A549 (cell line): ENCODE data around the gene KRTAP10-10. TPM values are rescaled to one million over a fixed set of nuclear protein-coding genes. Genes with fewer than 3 reads are reported as not detected.

ENCODE experiments used
- ATAC-seq, 2 experiments: fragments of 200-7000 bp in 1 of 2; fragments of >200 bp in 1 of 2; cut with Nextera tagmentation in 1 of 2; cut with Tn5 transposase in 1 of 2; 3 replicates each; pipeline versions ENCODE4 v1.8.0 to v1.9.1; 2018 to 2020; ENCODE audit warnings: mild to moderate bottlenecking in 1 of 2, moderate library complexity in 1 of 2
- CTCF ChIA-PET: fragments of 300-600 bp; sonication (Branson Sonifier 250); formaldehyde crosslinking; extraction: SDS; loops from one replicate; lab custom pipeline; 2021; ENCODE audit warnings: antibody characterized with exemption, inconsistent platforms; lab: Yijun Ruan, JAX
- POLR2A ChIA-PET: fragments of 350-600 bp; formaldehyde crosslinking; extraction: SDS; loops from one replicate; lab custom pipeline; 2021; ENCODE audit warnings: antibody characterized with exemption, inconsistent platforms; lab: Yijun Ruan, JAX
- DNase-seq, 2 experiments: peaks; one replicate each; pipeline versions ENCODE4 v3.0.0 to v3.0.0-alpha.2; 2011 to 2016; ENCODE audit warnings: low read depth in 1 of 2, low spot score in 1 of 2
- FAIRE-seq: peaks from 2 replicates; lab custom pipeline; 2011; peaks lifted over from hg19 to GRCh38; lab: Jason Lieb, UNC
- H3K27ac ChIP-seq, 2 experiments: fragments of >200 bp; sonication (Bioruptor Twin); formaldehyde crosslinking; 3 replicates each; pipeline ENCODE4 v1.5.1; 2016 to 2017
- H3K4me1 ChIP-seq: fragments of >200 bp; sonication (Bioruptor Twin); formaldehyde crosslinking; 3 replicates; pipeline ENCODE4 v1.6.1; 2016
- H3K4me2 ChIP-seq: fragments of >200 bp; sonication (Bioruptor Twin); formaldehyde crosslinking; 3 replicates; pipeline ENCODE4 v1.6.1; 2016
- H3K4me3 ChIP-seq: fragments of >200 bp; sonication (Bioruptor Twin); formaldehyde crosslinking; 3 replicates; pipeline ENCODE4 v1.5.1; 2016
- H3K9me3 ChIP-seq: fragments of >200 bp; sonication (Bioruptor Twin); formaldehyde crosslinking; 3 replicates; pipeline ENCODE4 v1.6.1; 2016
- CBX2 ChIP-seq: fragments of 200-600 bp; sonication (generic); IDR thresholded peaks from 2 replicates; pipeline ENCODE4 v1.6.1; 2016; ENCODE audit warnings: low read depth, mild to moderate bottlenecking, borderline replicate concordance
- E2F6 ChIP-seq: IDR thresholded peaks from 2 replicates; pipeline ENCODE4 v1.6.1; 2012; ENCODE audit warnings: low read depth, borderline replicate concordance
- EHF ChIP-seq: fragments of 250-450 bp; sonication (Bioruptor Pico); IDR thresholded peaks from 2 replicates; pipeline ENCODE4 v1.5.0; 2020; ENCODE audit warnings: mild to moderate bottlenecking
- ELK1 ChIP-seq: fragments of 150-350 bp; IDR thresholded peaks from 2 replicates; pipeline ENCODE4 v1.6.1; 2014; ENCODE audit warnings: low read depth, mild to moderate bottlenecking, low read length
- FOSB ChIP-seq: fragments of 250-450 bp; sonication (Bioruptor Pico); IDR thresholded peaks from 2 replicates; pipeline ENCODE4 v1.5.0; 2020; ENCODE audit warnings: mild to moderate bottlenecking, moderate library complexity
- FOSL2 ChIP-seq, 2 experiments: fragments of 450-650 bp in 1 of 2; fragments of >200 bp in 1 of 2; sonication (Bioruptor Twin) in 1 of 2; formaldehyde crosslinking; IDR thresholded peaks; 2 replicates each; pipeline versions ENCODE4 v1.5.0 to v1.6.1; 2016 to 2020; ENCODE audit warnings: mild to moderate bottlenecking in 1 of 2, moderate library complexity in 1 of 2
- HMGXB4 ChIP-seq: fragments of 250-450 bp; sonication (Bioruptor Pico); IDR thresholded peaks from 2 replicates; pipeline ENCODE4 v1.5.0; 2021; ENCODE audit warnings: mild to moderate bottlenecking, moderate library complexity, borderline replicate concordance
- HOXA7 ChIP-seq: fragments of 250-450 bp; sonication (Bioruptor Pico); IDR thresholded peaks from 2 replicates; pipeline ENCODE4 v1.5.0; 2020; ENCODE audit warnings: mild to moderate bottlenecking, moderate library complexity
- HOXB13 ChIP-seq: fragments of 250-450 bp; sonication (Bioruptor Pico); IDR thresholded peaks from 2 replicates; pipeline ENCODE4 v1.5.0; 2020; ENCODE audit warnings: low read depth, mild to moderate bottlenecking, moderate library complexity
- KDM5A ChIP-seq: fragments of 200-600 bp; sonication (generic); IDR thresholded peaks from 2 replicates; pipeline ENCODE4 v1.6.1; 2016; ENCODE audit warnings: antibody characterized with exemption, mild to moderate bottlenecking
- MYC ChIP-seq: IDR thresholded peaks from 2 replicates; pipeline ENCODE4 v1.6.1; 2012; ENCODE audit warnings: mild to moderate bottlenecking, inconsistent platforms, low read length, improper control_type of control experiment, borderline replicate concordance
- NFE2L2 ChIP-seq: fragments of 150-350 bp; conservative IDR thresholded peaks from 2 replicates; pipeline ENCODE4 v1.6.1; 2014; ENCODE audit warnings: low read length
- POLR2AphosphoS2 ChIP-seq: conservative IDR thresholded peaks from 2 replicates; pipeline ENCODE4 v1.6.1; 2012; ENCODE audit warnings: low read length, improper control_type of control experiment, inconsistent platforms
- RARB ChIP-seq: fragments of 250-450 bp; sonication (Bioruptor Pico); IDR thresholded peaks from 2 replicates; pipeline ENCODE4 v1.8.0; 2021; ENCODE audit warnings: mild to moderate bottlenecking, moderate library complexity
- ZC3H11A ChIP-seq: fragments of 450-650 bp; IDR thresholded peaks from 2 replicates; pipeline ENCODE4 v1.6.1; 2014; ENCODE audit warnings: antibody characterized with exemption, mild to moderate bottlenecking
- ZNF302 ChIP-seq: fragments of 250-450 bp; sonication (Bioruptor Pico); IDR thresholded peaks from 2 replicates; pipeline ENCODE4 v1.9.0; 2021; ENCODE audit warnings: inconsistent platforms, mild to moderate bottlenecking, moderate library complexity
- WGBS: methylation state at CpG from one replicate; pipeline ENCODE4 v1.1.6; 2017; ENCODE audit errors: missing lambda C conversion rate; 5-methylcytosine and 5-hydroxymethylcytosine counted together
- polyA plus RNA-seq, 4 experiments: library from polyadenylated mRNA; depleted of rRNA in 3 of 4; stranded (reverse); fragments of >200 nt; fragmentation: RNase III in 1 of 4; extraction: RNeasy Plus Mini Kit Qiagen cat#74134 plus additional on column Dnase treatment in 1 of 4; gene quantifications; 2 replicates in 3 of 4; 3 replicates in 1 of 4; pipeline ENCODE4 v1.2.3, GENCODE V29; 2011 to 2017
- TF ChIP-seq, protein P1 (sequence below): IDR thresholded peaks from 2 replicates; pipeline ENCODE4 v1.6.1; 2012
- TF ChIP-seq, protein P2 (sequence below): IDR thresholded peaks from 2 replicates; pipeline ENCODE4 v1.6.1; 2012
- TF ChIP-seq, protein P3 (sequence below): fragments of 200-600 bp; sonication (generic); IDR thresholded peaks from 2 replicates; pipeline ENCODE4 v1.6.1; 2016; ENCODE audit warnings: antibody characterized with exemption, mild to moderate bottlenecking, moderate library complexity

The KRTAP10-10 gene
- polyA plus RNA-seq, 2 of the 4 experiments (the other 2 are of a cell fraction): not detected

- Histone ChIP-seq H3K4me1 (no peaks in the 10 kb centered on the region), H3K27ac (no peak overlapping the region), H3K9me3 (peaks cover 5% of the 10 kb centered on the region; the same call in 1 of the 3 replicates), H3K4me3 (no peak overlapping the region), H3K4me2 (no peak overlapping the region)
- ATAC-seq (no peak), DNase-seq (no peak), FAIRE-seq (no peak)
- TF ChIP-seq FOSB (no peak), KDM5A (no peak), ZNF302 (CRISPR knock-in tag) (no peak), RARB (CRISPR knock-in tag) (no peak), ZC3H11A (no peak), E2F6 (no peak), ELK1 (no peak), HOXA7 (CRISPR knock-in tag) (no peak), POLR2AphosphoS2 (no peak), EHF (CRISPR knock-in tag) (no peak), NFE2L2 (no peak), FOSL2 (IDR thresholded peaks at IDR 0.05) (no peak), FOSL2 (CRISPR knock-in tag; IDR thresholded peaks at IDR 0.05) (no peak), HOXB13 (CRISPR knock-in tag) (no peak), HMGXB4 (CRISPR knock-in tag) (no peak), CBX2 (no peak), MYC (no peak)
- TF ChIP-seq, protein P1, sequence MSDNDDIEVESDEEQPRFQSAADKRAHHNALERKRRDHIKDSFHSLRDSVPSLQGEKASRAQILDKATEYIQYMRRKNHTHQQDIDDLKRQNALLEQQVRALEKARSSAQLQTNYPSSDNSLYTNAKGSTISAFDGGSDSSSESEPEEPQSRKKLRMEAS: no peak
- TF ChIP-seq, protein P2, sequence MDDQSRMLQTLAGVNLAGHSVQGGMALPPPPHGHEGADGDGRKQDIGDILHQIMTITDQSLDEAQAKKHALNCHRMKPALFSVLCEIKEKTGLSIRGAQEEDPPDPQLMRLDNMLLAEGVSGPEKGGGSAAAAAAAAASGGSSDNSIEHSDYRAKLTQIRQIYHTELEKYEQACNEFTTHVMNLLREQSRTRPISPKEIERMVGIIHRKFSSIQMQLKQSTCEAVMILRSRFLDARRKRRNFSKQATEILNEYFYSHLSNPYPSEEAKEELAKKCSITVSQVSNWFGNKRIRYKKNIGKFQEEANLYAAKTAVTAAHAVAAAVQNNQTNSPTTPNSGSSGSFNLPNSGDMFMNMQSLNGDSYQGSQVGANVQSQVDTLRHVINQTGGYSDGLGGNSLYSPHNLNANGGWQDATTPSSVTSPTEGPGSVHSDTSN: no peak
- TF ChIP-seq, protein P3, sequence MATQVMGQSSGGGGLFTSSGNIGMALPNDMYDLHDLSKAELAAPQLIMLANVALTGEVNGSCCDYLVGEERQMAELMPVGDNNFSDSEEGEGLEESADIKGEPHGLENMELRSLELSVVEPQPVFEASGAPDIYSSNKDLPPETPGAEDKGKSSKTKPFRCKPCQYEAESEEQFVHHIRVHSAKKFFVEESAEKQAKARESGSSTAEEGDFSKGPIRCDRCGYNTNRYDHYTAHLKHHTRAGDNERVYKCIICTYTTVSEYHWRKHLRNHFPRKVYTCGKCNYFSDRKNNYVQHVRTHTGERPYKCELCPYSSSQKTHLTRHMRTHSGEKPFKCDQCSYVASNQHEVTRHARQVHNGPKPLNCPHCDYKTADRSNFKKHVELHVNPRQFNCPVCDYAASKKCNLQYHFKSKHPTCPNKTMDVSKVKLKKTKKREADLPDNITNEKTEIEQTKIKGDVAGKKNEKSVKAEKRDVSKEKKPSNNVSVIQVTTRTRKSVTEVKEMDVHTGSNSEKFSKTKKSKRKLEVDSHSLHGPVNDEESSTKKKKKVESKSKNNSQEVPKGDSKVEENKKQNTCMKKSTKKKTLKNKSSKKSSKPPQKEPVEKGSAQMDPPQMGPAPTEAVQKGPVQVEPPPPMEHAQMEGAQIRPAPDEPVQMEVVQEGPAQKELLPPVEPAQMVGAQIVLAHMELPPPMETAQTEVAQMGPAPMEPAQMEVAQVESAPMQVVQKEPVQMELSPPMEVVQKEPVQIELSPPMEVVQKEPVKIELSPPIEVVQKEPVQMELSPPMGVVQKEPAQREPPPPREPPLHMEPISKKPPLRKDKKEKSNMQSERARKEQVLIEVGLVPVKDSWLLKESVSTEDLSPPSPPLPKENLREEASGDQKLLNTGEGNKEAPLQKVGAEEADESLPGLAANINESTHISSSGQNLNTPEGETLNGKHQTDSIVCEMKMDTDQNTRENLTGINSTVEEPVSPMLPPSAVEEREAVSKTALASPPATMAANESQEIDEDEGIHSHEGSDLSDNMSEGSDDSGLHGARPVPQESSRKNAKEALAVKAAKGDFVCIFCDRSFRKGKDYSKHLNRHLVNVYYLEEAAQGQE: no peak
- ChIA-PET CTCF (no interaction called here), POLR2A (no interaction called here)
- WGBS: 21% methylated on average over 4 of the region's 4 CpGs
Observed at GRCh38 chr21:44611551-44611950, 25.6 kb upstream of the KRTAP10-10 start.
